Calu3 (cell line): ENCODE results near the gene CRYBA4. TPM values are rescaled to one million over a fixed set of nuclear protein-coding genes. Genes with fewer than 3 reads are reported as not detected.

Source experiments
- BruUV-seq: library from RNA; stranded (reverse); fragments of 400-500 nt; replicated peaks from 2 replicates; lab custom pipeline; 2021; lab: Mats Ljungman, UMichigan
- CTCF ChIA-PET: fragments of 300-600 bp; sonication (Branson Sonifier 250); formaldehyde crosslinking; loops from one replicate; lab custom pipeline; 2022; ENCODE audit warnings: antibody characterized with exemption; lab: Charles Lee
- DNase-seq: peaks from one replicate; pipeline ENCODE4 v3.0.0; 2022
- H3K27ac Mint-ChIP-seq: one replicate; pipeline ENCODE4 v1.8.0; 2022; ENCODE audit warnings: mixed read lengths; ENCODE audit not compliant: unreplicated experiment
- H3K27me3 Mint-ChIP-seq: one replicate; pipeline ENCODE4 v1.8.0; 2022; ENCODE audit warnings: mixed read lengths; ENCODE audit not compliant: unreplicated experiment
- H3K36me3 Mint-ChIP-seq: one replicate; pipeline ENCODE4 v1.8.0; 2022; ENCODE audit warnings: mild to moderate bottlenecking, moderate library complexity, mixed read lengths; ENCODE audit not compliant: insufficient read depth, unreplicated experiment
- H3K4me1 Mint-ChIP-seq: one replicate; pipeline ENCODE4 v1.8.0; 2022; ENCODE audit warnings: mild to moderate bottlenecking, low read depth, mixed read lengths; ENCODE audit not compliant: unreplicated experiment
- H3K4me3 Mint-ChIP-seq: one replicate; pipeline ENCODE4 v1.8.0; 2022; ENCODE audit warnings: mild to moderate bottlenecking, low read depth, moderate library complexity, mixed read lengths; ENCODE audit not compliant: unreplicated experiment
- H3K9me3 Mint-ChIP-seq: one replicate; pipeline ENCODE4 v1.8.0; 2022; ENCODE audit warnings: low read depth, mixed read lengths; ENCODE audit not compliant: unreplicated experiment
- CTCF ChIP-seq: fragments of 200-600 bp; IDR thresholded peaks from one replicate; pipeline ENCODE4 v1.8.0; 2022; ENCODE audit warnings: antibody characterized with exemption; ENCODE audit not compliant: unreplicated experiment
- intact Hi-C: fragments of 100-400 bp; cut with micrococcal nuclease; formaldehyde crosslinking; loops from one replicate; pipeline ENCODE4 v1.10.0; 2022; ENCODE audit not compliant: unreplicated experiment
- total RNA-seq: library from RNA; stranded (reverse); gene quantifications from 2 replicates; pipeline ENCODE4 v1.2.3, GENCODE V29; 2022

The CRYBA4 gene
- total RNA-seq, 1 experiment from 2014 or later, result not detected

- H3K4me1 Mint-ChIP-seq, result no peaks in the 10 kb centered on the region
- H3K36me3 Mint-ChIP-seq, result no peaks in the 10 kb centered on the region
- H3K9me3 Mint-ChIP-seq, result no peaks in the 10 kb centered on the region
- no peak for TF ChIP-seq CTCF
- no peak overlapping the region for H3K4me3 Mint-ChIP-seq
- intact Hi-C loops, result no loop called here
- DNase-seq, result no peak
- CTCF ChIA-PET, result no interaction called here
- no peak overlapping the region for H3K27ac Mint-ChIP-seq
- BruUV-seq, result no TSS peak
- peaks cover 63% of the 10 kb centered on the region for H3K27me3 Mint-ChIP-seq
Measured at GRCh38 chr22:26634189-26634588, 12.4 kb downstream of the CRYBA4 start.

- H3K4me3 Mint-ChIP-seq, result no peak overlapping the region
- H3K36me3 Mint-ChIP-seq, result no peaks in the 10 kb centered on the region
- no TSS peak for BruUV-seq
- DNase-seq, result no peak
- peaks cover 71% of the 10 kb centered on the region for H3K27me3 Mint-ChIP-seq
- no peak overlapping the region for H3K27ac Mint-ChIP-seq
- H3K4me1 Mint-ChIP-seq, result no peaks in the 10 kb centered on the region
- intact Hi-C loops, result no loop called here
- no peaks in the 10 kb centered on the region for H3K9me3 Mint-ChIP-seq
- CTCF ChIA-PET, result no interaction called here
- no peak for TF ChIP-seq CTCF
Measured at GRCh38 chr22:26635117-26635516, 13.4 kb downstream of the CRYBA4 start.

GRCh38 chr22:26636296-26636695 lies 14.5 kb downstream of the CRYBA4 start:
- no TSS peak for BruUV-seq
- DNase-seq, result no peak
- H3K36me3 Mint-ChIP-seq, result no peaks in the 10 kb centered on the region
- TF ChIP-seq CTCF, result no peak
- CTCF ChIA-PET, result no interaction called here
- no peaks in the 10 kb centered on the region for H3K9me3 Mint-ChIP-seq
- intact Hi-C loops, result no loop called here
- H3K4me1 Mint-ChIP-seq, result no peaks in the 10 kb centered on the region
- H3K27ac Mint-ChIP-seq, result no peak overlapping the region
- no peak overlapping the region for H3K4me3 Mint-ChIP-seq
- H3K27me3 Mint-ChIP-seq, result peaks cover 83% of the 10 kb centered on the region

GRCh38 chr22:26642465-26643417 lies 21.0 kb downstream of the CRYBA4 start:
- intact Hi-C loops, result no loop called here
- TF ChIP-seq CTCF, result no peak
- no peak overlapping the region for H3K27ac Mint-ChIP-seq
- BruUV-seq, result no TSS peak
- H3K4me3 Mint-ChIP-seq, result no peak overlapping the region
- H3K27me3 Mint-ChIP-seq, result peaks cover 88% of the 10 kb centered on the region
- H3K9me3 Mint-ChIP-seq, result no peaks in the 10 kb centered on the region
- DNase-seq, result no peak
- H3K4me1 Mint-ChIP-seq, result no peaks in the 10 kb centered on the region
- CTCF ChIA-PET, result interaction anchor here (0.6 to 0.7 kb wide), 6 partner anchors 22 to 1496 kb away, joined by 3 to 6 read pairs (median 4); no protein-coding TSS in a partner anchor
- no peaks in the 10 kb centered on the region for H3K36me3 Mint-ChIP-seq
